ENCODE results near the gene CLC.

The CLC gene

DNA sequence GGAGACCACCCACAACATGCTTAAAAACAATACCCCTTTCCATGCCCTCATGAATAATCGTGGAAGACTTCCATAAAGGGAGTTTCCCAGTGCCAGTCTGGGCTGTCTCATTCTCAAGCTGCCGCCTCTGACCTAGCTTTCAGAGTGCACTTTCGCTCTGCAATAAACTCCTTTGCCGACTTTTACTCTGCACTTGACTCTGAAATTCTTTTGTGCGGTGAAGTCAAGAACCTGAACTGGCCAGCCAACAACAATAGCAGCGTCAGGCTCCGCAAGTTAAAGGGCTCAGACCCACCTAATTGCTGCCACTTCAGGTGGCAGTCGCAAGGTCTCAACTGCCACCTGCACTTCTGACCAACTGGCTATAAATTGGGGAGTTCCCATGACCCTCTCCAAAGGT, 30.5 kb upstream of the CLC start:
- TF ChIP-seq FOXP2 (optimal IDR thresholded peaks at IDR 0.05; ENCODE audit: borderline replicate concordance, extremely low read depth, extremely low read length, insufficient read depth) (no peak), SIN3A (IDR thresholded peaks at IDR 0.05; ENCODE audit: borderline replicate concordance, insufficient read depth, low read length) (no peak), POLR2AphosphoS5 (IDR thresholded peaks at IDR 0.05; ENCODE audit: low read depth, low read length) (no peak), TAF1 (IDR thresholded peaks at IDR 0.05; ENCODE audit: borderline replicate concordance, insufficient read depth, low read length) (no peak)
- TF ChIP-seq, protein P1, sequence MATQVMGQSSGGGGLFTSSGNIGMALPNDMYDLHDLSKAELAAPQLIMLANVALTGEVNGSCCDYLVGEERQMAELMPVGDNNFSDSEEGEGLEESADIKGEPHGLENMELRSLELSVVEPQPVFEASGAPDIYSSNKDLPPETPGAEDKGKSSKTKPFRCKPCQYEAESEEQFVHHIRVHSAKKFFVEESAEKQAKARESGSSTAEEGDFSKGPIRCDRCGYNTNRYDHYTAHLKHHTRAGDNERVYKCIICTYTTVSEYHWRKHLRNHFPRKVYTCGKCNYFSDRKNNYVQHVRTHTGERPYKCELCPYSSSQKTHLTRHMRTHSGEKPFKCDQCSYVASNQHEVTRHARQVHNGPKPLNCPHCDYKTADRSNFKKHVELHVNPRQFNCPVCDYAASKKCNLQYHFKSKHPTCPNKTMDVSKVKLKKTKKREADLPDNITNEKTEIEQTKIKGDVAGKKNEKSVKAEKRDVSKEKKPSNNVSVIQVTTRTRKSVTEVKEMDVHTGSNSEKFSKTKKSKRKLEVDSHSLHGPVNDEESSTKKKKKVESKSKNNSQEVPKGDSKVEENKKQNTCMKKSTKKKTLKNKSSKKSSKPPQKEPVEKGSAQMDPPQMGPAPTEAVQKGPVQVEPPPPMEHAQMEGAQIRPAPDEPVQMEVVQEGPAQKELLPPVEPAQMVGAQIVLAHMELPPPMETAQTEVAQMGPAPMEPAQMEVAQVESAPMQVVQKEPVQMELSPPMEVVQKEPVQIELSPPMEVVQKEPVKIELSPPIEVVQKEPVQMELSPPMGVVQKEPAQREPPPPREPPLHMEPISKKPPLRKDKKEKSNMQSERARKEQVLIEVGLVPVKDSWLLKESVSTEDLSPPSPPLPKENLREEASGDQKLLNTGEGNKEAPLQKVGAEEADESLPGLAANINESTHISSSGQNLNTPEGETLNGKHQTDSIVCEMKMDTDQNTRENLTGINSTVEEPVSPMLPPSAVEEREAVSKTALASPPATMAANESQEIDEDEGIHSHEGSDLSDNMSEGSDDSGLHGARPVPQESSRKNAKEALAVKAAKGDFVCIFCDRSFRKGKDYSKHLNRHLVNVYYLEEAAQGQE (IDR thresholded peaks at IDR 0.05; ENCODE audit: insufficient read depth in 1 of 2, low read depth in 2 of 2, low read length in 2 of 2): no peak

DNA sequence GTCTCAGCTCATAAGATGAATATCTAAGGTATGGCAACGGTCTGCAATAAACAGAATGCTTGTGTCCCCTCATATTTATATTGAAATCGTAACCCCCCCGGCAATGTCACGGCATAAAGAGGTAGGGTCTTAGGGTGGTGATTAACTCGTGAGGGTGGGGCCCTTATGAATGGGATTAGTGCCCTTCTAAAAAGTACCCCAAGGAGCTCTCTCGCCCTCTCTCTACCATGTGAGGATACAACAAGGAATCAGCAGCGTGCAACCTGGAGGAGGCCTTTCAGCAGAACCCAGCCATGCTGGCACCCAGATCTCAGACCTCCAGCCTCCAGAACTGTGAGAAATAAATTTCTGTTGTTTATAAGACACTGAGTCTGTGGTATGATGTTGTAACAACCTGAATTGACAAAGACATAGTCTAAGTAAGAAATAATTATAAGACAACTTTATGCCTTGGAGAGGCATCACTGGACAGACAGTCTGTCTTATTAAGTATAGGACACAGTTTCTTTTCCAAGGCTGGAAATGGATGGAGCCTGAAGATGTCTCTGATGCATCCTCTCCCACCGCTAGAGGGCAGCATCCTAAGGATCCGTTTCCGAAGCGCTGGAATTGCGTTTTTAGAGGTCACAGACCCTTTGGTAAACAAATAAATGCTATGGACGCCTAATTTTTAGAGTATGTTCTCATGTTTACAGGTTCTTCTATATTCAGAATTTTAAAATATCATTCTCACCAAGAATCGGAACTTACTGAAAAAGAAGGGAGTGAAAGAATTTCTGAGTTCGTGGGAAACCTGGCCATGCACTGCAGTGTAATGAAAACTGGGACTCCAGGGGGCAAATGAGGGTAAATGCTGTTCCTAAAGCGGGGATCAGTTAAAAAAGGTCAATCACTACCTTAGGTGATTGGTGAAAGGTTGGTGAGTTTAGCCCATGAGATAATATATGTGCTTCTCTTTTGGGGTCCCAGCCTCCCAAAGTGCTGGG, 27.6 kb upstream of the CLC start:
- no peak for TF ChIP-seq FOXP2 (optimal IDR thresholded peaks at IDR 0.05; ENCODE audit: borderline replicate concordance, extremely low read depth, extremely low read length, insufficient read depth)

DNA sequence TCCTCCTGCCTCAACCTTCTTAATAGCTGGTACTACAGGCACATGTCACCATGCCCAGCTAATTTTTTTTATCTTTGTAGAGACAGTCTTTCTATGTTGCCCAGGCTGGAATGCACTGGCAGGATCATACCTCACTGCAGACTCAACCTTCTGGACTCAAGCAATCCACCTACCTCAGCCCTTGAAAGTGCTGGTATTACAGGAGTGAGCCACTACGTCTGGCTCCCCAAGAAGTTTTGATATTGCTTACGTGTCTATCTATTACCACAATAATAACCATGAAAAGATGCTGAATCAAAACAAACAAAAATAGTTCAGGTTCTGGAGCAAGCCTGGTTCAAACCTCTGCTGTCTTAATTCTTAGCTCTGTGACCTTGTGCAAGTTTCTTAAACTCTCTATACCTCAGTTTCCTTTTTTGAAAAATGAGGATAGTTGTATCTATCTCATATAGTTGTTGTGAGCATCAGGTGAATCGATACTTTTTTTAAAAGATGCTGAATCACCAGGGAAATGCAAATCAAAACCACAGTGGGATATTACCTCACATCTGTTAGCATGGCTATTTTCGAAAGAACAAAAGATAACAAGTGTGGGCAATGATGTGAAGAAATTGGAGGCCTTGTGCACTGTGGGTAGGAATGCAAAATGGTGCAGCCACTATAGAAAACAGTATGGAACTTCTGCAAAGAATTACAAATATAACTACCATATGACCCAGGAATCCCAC, 21.8 kb upstream of the CLC start:
- no peak for TF ChIP-seq SIN3A (IDR thresholded peaks at IDR 0.05; ENCODE audit: borderline replicate concordance, insufficient read depth, low read length)
- no peak for TF ChIP-seq POLR2AphosphoS5 (IDR thresholded peaks at IDR 0.05; ENCODE audit: low read depth, low read length)
- TF ChIP-seq, protein P1 (IDR thresholded peaks at IDR 0.05; ENCODE audit: insufficient read depth in 1 of 2, low read depth in 2 of 2, low read length in 2 of 2): no peak
- TF ChIP-seq FOXP2 (optimal IDR thresholded peaks at IDR 0.05; ENCODE audit: borderline replicate concordance, extremely low read depth, extremely low read length, insufficient read depth): no peak

DNA sequence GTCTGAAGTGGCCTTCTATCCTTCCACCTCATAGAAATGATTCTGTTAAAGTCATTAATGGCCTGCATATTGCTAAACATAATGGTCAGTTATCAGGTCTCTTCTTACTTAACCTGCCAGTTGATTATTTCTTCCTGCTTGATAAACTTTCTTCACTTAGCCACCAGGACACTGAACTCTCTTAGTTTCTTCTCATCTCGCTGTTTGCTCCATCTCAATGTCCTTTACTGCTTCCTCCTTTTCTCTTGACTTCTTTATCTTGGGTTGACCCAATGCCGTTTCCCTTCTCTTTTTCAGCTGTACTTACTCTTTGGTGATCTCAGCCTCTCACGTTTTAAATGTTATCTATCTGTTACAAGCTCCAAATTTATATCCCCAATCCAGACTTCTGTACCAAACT, 17.1 kb upstream of the CLC start:
- TF ChIP-seq SIN3A (IDR thresholded peaks at IDR 0.05; ENCODE audit: borderline replicate concordance, insufficient read depth, low read length) (no peak), POLR2AphosphoS5 (IDR thresholded peaks at IDR 0.05; ENCODE audit: low read depth, low read length) (no peak), TAF1 (IDR thresholded peaks at IDR 0.05; ENCODE audit: borderline replicate concordance, insufficient read depth, low read length) (no peak), FOXP2 (optimal IDR thresholded peaks at IDR 0.05; ENCODE audit: borderline replicate concordance, extremely low read depth, extremely low read length, insufficient read depth) (no peak)
- TF ChIP-seq, protein P1 (IDR thresholded peaks at IDR 0.05; ENCODE audit: insufficient read depth in 1 of 2, low read depth in 2 of 2, low read length in 2 of 2): no peak

DNA sequence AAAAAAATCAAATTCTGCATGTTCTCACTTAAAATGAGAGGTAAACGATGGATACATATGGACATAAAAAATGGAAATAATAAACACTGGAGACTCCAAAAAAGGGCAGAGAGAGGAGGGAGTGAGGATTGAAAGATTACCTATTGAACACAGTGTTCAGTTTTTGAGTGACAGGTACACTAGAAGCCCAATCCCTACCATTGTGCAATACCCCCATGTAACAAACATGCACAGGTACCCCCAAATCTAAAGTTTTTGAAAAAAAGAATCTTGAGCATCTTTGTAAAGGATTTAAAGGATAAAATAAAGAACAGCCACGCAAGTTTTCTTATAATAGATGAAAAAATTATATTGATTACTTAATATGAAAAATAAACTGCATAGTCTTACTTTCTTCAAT, 16.7 kb upstream of the CLC start:
- TF ChIP-seq POLR2AphosphoS5 (IDR thresholded peaks at IDR 0.05; ENCODE audit: low read depth, low read length): no peak
- no peak for TF ChIP-seq SIN3A (IDR thresholded peaks at IDR 0.05; ENCODE audit: borderline replicate concordance, insufficient read depth, low read length)
- TF ChIP-seq, protein P1 (IDR thresholded peaks at IDR 0.05; ENCODE audit: insufficient read depth in 1 of 2, low read depth in 2 of 2, low read length in 2 of 2): no peak
- no peak for TF ChIP-seq TAF1 (IDR thresholded peaks at IDR 0.05; ENCODE audit: borderline replicate concordance, insufficient read depth, low read length)
- TF ChIP-seq FOXP2 (optimal IDR thresholded peaks at IDR 0.05; ENCODE audit: borderline replicate concordance, extremely low read depth, extremely low read length, insufficient read depth): no peak
